ENCODE results near the gene USP36. TPM values are rescaled to one million over a fixed set of nuclear protein-coding genes. Genes with fewer than 3 reads are reported as not detected.
"Not testable (repeated sequence)": the region's sequence is repeated elsewhere in the genome, so short reads cannot be mapped to it uniquely, and the experiment has no call there.

USP36 gene
- total RNA-seq, 4 donors from 2014 or later = 28.5 to 96.5 (median 63.5) TPM

GRCh38 chr17:78753316-78754250, 87.0 kb downstream of the USP36 start:
- intact Hi-C loops (cut with DNase I; ENCODE audit: low total_unique reads) = no loop called here
- Histone ChIP-seq H3K36me3 (no peaks in the 10 kb centered on the region), H3K4me3 (no peak overlapping the region), H3K9me3 (no peaks in the 10 kb centered on the region), H3K27ac (no peak overlapping the region), H3K27me3 (no peaks in the 10 kb centered on the region), H3K4me1 (peaks cover 4 to 49% (median 11%) of the 10 kb centered on the region in 4 donors)
- no peak for TF ChIP-seq CTCF (IDR thresholded peaks at IDR 0.05)
- TF ChIP-seq POLR2A (IDR thresholded peaks at IDR 0.05) = no peak
- no peak for TF ChIP-seq EP300 (IDR thresholded peaks at IDR 0.05; ENCODE audit: low read depth)
- no peak for TF ChIP-seq POLR2AphosphoS5 (IDR thresholded peaks at IDR 0.05)
- no peak for DNase-seq
- in situ Hi-C loops (cut with MboI; ENCODE audit: low pct_ligation_motif_present in 1 of 4, low pct_unique_long_range_greater_than_20kb in 1 of 4, low sequenced_read_pairs in 3 of 4) = no loop called here
- 68 to 84% methylated on average over 4 to 13 of the region's 13 CpGs for WGBS, 2 donors (ENCODE audit: low coverage in 1 of 2)

- Histone ChIP-seq H3K9me3 (no peaks in the 10 kb centered on the region), H3K4me3 (no peak overlapping the region), H3K36me3 (no peaks in the 10 kb centered on the region), H3K27me3 (no peaks in the 10 kb centered on the region), H3K27ac (peak overlapping the region in 3 of 4 donors; percentile 3 to 29 (median 10)), H3K4me1 (peaks cover 7 to 51% (median 10%) of the 10 kb centered on the region in 4 donors)
- intact Hi-C loops (cut with DNase I; ENCODE audit: low total_unique reads) (no loop called here), in situ Hi-C loops (cut with MboI; ENCODE audit: low pct_ligation_motif_present in 1 of 4, low pct_unique_long_range_greater_than_20kb in 1 of 4, low sequenced_read_pairs in 3 of 4) (no loop called here)
- DNase-seq = no peak
- whole genome bisulfite sequencing, 2 donors (ENCODE audit: low coverage in 1 of 2) = 74 to 89% methylated on average over 6 to 14 of the region's 14 CpGs
- TF ChIP-seq EP300 (IDR thresholded peaks at IDR 0.05; ENCODE audit: low read depth) (no peak), POLR2A (IDR thresholded peaks at IDR 0.05) (no peak), CTCF (IDR thresholded peaks at IDR 0.05) (no peak), POLR2AphosphoS5 (IDR thresholded peaks at IDR 0.05) (no peak)
These were observed 89.0 kb downstream of the USP36 start for GRCh38 chr17:78751447-78752161.

GRCh38 chr17:78751000-78751399, 89.6 kb downstream of the USP36 start:
- intact Hi-C loops (cut with DNase I; ENCODE audit: low total_unique reads); DNase-seq; H3K9me3 ChIP-seq; in situ Hi-C loops (cut with MboI; ENCODE audit: low pct_ligation_motif_present in 1 of 4, low pct_unique_long_range_greater_than_20kb in 1 of 4, low sequenced_read_pairs in 3 of 4); H3K27me3 ChIP-seq; H3K36me3 ChIP-seq; H3K4me3 ChIP-seq: not testable (repeated sequence)
- WGBS, 2 donors (ENCODE audit: low coverage in 1 of 2) = 88 to 100% methylated on average over 1 to 5 of the region's 5 CpGs
- Histone ChIP-seq H3K4me1 (peaks cover 7 to 57% (median 10%) of the 10 kb centered on the region in 4 donors), H3K27ac (peak overlapping the region in 1 of 4 donors; percentile 29)

GRCh38 chr17:78748730-78749317, 91.8 kb downstream of the USP36 start:
- peak overlapping the region; percentile 51 to 75 (median 70) for H3K27ac ChIP-seq
- TF ChIP-seq CTCF (IDR thresholded peaks at IDR 0.05) (no peak), POLR2AphosphoS5 (IDR thresholded peaks at IDR 0.05) (peak; percentile 16 to 61 (median 36))
- in situ Hi-C loops (cut with MboI; ENCODE audit: low pct_ligation_motif_present in 1 of 4, low pct_unique_long_range_greater_than_20kb in 1 of 4, low sequenced_read_pairs in 3 of 4) (no loop called here), intact Hi-C loops (cut with DNase I; ENCODE audit: low total_unique reads) (loop anchor here (10.0 kb wide), 1 partner anchor 254 kb away; no protein-coding TSS in a partner anchor)
- H3K27me3 ChIP-seq = no peaks in the 10 kb centered on the region
- no peaks in the 10 kb centered on the region for H3K36me3 ChIP-seq
- peaks cover 7 to 65% (median 17%) of the 10 kb centered on the region in 4 donors for H3K4me1 ChIP-seq
- DNase-seq = peak; percentile 68
- 56 to 67% methylated on average over 1 to 8 of the region's 8 CpGs for WGBS, 2 donors (ENCODE audit: low coverage in 1 of 2)
- H3K4me3 ChIP-seq = peak overlapping the region in 1 of 4 donors; percentile 9
- H3K9me3 ChIP-seq = no peaks in the 10 kb centered on the region
